IPS-18c (cell line): ENCODE data around the gene BTBD1.

Experiments used
- H3K4me3 ChIP-seq: 2 replicates; pipeline ENCODE4 v1.7.0; 2013; ENCODE audit warnings: low read depth, mild to moderate bottlenecking, low read length, moderate library complexity; ENCODE audit not compliant: insufficient read depth
- H3K9me3 ChIP-seq: one replicate; pipeline ENCODE4 v1.6.1; 2013; ENCODE audit warnings: mild to moderate bottlenecking, low read length, moderate library complexity; ENCODE audit not compliant: control insufficient read depth, insufficient read depth

BTBD1 gene

DNA sequence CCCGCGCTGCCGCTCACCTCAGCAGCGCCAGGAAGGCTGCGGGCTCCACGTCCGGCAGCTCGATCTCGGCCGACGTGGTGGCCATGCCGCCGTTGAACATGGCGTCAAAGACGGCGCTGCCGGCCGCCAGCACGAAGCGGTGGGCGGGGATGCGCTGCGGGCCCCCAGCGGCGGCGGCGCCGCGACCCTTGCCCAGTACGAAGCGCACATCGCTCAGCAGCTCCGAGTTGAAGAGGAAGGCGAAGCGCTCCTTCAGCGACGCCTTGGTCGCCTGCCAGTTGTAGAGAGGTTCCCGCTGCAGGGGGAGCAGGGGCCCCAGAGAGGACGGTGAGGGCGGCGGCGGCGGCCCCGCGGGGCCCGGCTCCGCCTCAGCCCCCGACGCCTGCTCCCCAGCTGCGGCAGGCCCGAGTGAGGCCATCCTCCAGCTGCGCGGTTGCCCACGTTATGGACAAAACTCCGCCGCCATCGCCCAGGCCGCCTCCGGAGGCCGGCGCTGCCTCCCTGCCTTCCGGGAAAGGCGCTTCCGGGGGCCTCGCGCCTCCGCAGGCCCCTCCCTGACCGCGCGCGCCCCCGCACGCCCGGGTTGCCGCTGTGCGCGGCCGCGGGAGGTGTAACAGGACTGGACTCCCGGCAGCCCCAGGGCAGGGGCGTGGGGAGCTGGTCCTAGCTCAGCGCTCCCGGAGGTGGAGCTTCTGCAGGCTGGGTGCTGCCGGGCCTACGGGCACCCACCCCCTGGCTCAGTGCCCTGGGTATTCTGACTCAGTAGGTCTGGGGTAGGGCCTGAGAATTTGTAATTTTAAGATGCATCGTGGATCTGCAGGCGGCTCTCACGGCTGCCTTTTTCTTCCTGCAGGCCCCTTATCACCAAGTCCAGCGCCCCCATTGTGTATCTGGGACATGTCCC, at the start of gene BTBD1:
Gene BTBD1, minus strand, starts transcription at position 519 of the 904 bp plus-strand sequence. Its CDS starts 101 bp downstream, at position 418.
- peak within 1 kb of the TSS; percentile 55 for H3K4me3 ChIP-seq
- no peaks in the 10 kb centered on the region for H3K9me3 ChIP-seq

GRCh38 chr15:83115831-83116565, 48.9 kb upstream of the BTBD1 start:
- Histone ChIP-seq H3K4me3 (no peak overlapping the region), H3K9me3 (no peaks in the 10 kb centered on the region)

DNA sequence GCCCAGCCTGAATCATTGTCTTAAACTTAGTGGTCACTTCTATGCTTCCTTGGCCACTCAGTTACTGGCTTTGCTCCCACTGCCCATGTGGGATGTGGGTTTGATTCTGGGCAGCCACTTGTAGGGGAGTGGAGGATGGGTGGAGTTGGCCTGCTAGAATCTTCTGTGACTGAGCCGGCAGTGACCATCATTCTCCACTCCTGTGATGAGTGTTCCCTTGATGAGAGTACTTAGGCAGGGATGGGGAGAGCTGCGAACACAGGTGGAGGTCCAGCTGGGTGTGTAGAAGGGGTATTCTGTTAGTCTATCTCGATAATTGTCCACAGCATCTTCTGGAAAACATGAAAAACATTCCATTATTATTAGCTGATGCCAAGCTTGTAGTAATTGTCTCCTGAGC, 48.4 kb upstream of the BTBD1 start:
- no peaks in the 10 kb centered on the region for H3K9me3 ChIP-seq
- no peak overlapping the region for H3K4me3 ChIP-seq

GRCh38 chr15:83114856-83115255, 47.8 kb upstream of the BTBD1 start:
- Histone ChIP-seq H3K9me3 (no peaks in the 10 kb centered on the region), H3K4me3 (no peak overlapping the region)

- no peaks in the 10 kb centered on the region for H3K9me3 ChIP-seq
- no peak overlapping the region for H3K4me3 ChIP-seq
These were observed 47.0 kb upstream of the BTBD1 start for GRCh38 chr15:83113881-83114674.

- Histone ChIP-seq H3K9me3 (no peaks in the 10 kb centered on the region), H3K4me3 (no peak overlapping the region)
These were observed 45.9 kb upstream of the BTBD1 start for GRCh38 chr15:83112956-83113299.

DNA sequence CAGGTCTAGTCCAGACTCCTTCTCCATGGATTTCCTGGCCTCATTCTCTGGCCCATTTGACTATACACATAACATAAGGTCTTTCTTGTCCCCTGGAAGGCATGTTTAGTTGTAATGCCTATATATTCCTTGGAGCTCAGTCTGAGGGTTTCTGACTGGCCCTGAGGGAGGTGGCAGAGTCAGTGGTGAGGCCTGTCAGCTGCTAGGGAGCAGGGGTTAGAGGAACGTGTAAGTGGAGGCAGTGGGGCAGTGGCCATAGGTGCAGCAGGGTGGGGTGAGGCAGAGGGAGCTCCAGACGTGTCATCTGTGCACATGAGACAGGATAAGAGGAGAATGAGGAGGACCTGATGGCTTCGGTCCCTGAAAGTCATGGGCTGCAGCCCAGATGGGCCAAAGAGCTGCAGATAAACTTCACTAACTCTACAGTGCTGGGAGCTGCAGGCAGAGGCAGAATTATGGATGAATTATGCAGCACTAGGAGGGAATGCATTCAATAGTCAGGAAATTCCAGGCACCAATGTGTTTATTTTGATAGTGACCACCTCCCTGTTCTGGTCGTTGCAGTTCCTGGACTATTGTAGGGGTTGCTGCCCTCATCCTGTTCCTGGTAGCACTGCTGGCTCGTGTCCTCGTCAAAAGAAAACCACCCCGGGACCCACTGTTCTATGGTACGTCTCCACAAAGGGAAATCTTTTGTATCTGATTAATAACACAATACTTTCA, 45.3 kb upstream of the BTBD1 start:
- no peak overlapping the region for H3K4me3 ChIP-seq
- H3K9me3 ChIP-seq, result no peaks in the 10 kb centered on the region

DNA sequence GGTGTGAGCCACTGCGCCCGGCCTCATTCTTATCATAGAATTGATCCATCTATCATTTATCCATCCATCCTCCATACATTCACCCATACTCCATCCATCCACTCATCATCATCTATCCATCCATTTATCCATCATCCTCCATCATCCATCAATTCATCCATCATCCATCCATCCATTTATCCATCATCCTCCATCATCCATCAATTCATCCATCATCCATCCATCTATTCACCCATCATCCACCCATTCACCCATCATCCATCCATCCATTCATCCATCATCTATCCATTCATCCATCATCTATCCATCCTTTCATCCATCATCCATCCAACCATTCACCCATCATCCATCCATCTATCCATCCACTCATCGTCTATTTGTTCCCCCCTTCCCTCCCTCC, 44.1 kb upstream of the BTBD1 start:
- H3K9me3 ChIP-seq, result no peaks in the 10 kb centered on the region

DNA sequence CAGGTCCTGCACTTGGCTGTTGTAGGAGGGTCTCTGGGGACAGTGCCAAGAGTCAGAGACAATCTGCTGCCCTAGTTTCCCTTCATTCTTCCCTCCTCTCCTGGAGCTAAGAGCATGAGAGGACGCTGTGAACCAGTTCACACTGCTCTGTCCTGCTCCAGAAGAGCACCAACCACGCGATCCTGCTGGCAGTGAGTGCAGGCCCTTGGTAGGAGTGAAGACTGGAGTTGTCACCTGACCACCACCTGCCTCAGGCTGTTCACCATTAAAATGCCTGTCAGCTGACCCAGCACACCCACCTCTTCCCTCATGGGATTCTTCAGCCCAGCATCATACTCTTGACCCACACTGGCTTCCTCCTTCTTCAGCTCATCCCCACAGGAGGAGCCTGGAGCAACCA, 43.3 kb upstream of the BTBD1 start:
- H3K9me3 ChIP-seq, result no peaks in the 10 kb centered on the region
- H3K4me3 ChIP-seq, result no peak overlapping the region

More for the DNA sequence above, 44.1 kb upstream of the BTBD1 start:
- no peak overlapping the region for H3K4me3 ChIP-seq

DNA sequence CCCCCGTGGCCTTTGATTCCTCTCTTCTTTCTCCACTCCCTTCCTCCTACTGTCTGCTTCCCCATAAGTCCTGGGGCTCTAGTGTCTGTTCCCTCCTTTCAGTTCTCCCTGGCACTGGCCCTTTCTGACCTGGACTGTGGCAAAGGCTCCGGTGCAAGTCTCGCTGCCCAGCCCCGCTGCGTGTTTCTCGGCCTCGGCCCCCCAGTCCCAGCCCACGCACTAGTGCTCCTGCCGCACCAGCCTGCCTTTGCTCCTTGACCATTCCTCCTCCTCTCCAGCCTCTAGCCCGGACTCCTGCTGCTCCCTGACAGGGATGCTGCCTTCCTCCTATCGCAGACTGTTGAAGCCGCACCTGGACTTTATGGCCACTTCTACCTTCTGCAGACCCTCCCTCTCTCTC, 42.5 kb upstream of the BTBD1 start:
- Histone ChIP-seq H3K9me3 (no peaks in the 10 kb centered on the region), H3K4me3 (no peak overlapping the region)

- Histone ChIP-seq H3K9me3 (no peaks in the 10 kb centered on the region), H3K4me3 (no peak overlapping the region)
These were observed 41.5 kb upstream of the BTBD1 start for GRCh38 chr15:83108266-83109219.

GRCh38 chr15:83107841-83108181, 40.8 kb upstream of the BTBD1 start:
- Histone ChIP-seq H3K4me3 (peak overlapping the region; percentile 63), H3K9me3 (no peaks in the 10 kb centered on the region)

GRCh38 chr15:83106994-83107840, 40.2 kb upstream of the BTBD1 start, which contains the start of gene TM6SF1:
TM6SF1 (plus strand) TSS chr15:83107645; CDS start chr15:83107681, 36 bp downstream.
- Histone ChIP-seq H3K9me3 (no peaks in the 10 kb centered on the region), H3K4me3 (peak within 1 kb of the TSS; percentile 63)

GRCh38 chr15:83105440-83105839, 38.4 kb upstream of the BTBD1 start:
- no peak overlapping the region for H3K4me3 ChIP-seq
- no peaks in the 10 kb centered on the region for H3K9me3 ChIP-seq

- Histone ChIP-seq H3K4me3 (no peak overlapping the region), H3K9me3 (no peaks in the 10 kb centered on the region)
These were observed 37.1 kb upstream of the BTBD1 start for GRCh38 chr15:83104141-83104540.
